Stimulated activated naive CD4-positive, alpha-beta T cell treated with Interleukin-2 at 50 U/mL for 16 hours (primary cell): ENCODE results near the gene CST5.
"Not testable (repeated sequence)": the region's sequence is repeated elsewhere in the genome, so short reads cannot be mapped to it uniquely, and the experiment has no call there.

Experiments used
- DNase-seq: peaks from one replicate; lab custom pipeline; 2025; lab: John Stamatoyannopoulos, UW

The CST5 gene

DNA sequence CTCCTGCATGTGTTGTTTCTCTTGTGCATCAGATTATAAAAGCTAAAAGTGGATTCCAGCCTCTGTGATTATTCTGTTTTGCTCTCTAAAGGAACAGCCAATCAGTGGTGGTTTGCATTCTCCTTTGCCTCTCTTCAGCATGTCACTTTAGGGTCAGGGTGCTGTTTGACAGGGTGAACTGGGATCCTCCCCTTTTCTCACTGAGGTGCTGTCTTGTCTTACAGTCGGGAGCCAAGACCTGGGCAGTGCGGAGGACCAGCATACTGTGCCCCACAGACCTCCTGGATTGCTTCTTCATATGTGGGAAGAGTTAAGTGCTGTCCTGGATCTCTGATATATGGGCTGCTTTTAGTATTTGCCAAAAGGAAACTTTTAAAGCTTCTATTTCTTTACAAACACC lies 37.9 kb downstream of the CST5 start:
- no peak for DNase-seq

DNA sequence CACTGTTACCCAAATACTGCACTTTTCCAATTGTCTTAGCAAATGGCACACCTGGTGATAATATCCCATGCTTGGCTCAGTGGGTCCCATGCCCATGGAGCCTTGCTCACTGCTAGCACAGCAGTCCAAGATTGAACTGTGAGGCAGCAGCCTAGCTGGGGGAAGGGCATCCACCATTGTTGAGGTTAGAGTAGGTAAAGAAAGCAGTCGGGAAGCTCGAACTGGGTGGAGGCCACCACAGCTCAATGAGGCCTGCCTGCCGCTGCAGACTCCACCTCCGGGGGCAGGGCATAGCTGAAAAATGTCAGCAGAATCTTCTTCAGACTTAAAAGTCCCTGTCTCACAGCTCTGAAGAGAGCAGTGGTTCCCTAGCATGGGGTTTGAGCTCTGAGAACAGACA lies 43.8 kb downstream of the CST5 start:
- no peak for DNase-seq

DNA sequence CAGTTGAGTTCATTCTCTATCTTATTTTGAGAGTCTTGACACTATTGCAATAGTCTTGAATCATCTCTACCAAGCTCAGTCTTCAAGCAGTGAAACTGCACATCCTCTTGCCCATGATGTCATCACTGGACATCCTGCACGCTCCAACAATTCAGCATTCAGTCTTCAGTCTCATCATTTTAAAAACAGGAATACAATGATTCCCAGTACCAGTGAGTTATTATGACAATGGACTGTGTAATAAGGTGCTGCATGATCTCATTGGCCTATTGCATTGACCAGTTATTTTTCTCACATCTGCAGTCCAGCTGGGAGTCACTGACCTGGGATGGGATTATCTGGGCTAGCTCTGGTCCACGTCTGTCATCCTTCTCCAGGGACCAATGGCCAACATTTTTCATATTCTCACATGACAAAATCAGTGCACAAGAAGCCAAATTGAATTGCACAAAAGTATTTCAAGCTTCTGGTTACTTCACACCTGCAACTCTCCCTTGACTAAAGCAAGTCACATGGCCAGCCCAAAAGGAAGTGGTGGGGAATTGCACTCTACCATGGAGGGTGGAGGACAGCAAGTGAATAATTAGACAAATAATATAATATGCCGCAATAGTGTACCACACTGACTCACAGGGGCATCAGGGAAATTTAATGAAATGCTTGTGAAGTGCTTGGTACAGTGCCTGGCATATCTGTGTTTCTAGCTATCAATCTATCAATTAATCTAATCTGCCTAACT lies 46.6 kb downstream of the CST5 start:
- no peak for DNase-seq

DNA sequence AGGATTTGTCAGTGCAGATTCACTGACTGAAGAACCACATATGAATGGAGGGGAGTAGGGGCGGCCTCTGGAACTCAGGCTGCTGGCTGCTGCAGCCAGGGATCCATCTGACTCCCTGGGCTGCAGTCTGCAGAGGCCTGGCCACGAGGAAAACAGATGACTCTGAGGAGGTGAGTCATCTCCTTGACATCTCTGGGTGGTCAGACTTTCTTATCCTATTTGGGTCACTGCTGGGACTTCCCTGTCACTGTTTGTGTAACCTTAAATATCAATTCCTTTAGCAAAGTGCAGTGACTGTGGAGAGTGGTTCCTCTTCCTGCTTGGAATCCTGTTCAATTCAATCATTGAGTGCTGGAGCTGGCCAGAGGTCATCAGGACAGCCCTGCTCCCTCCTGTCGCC lies 47.6 kb downstream of the CST5 start:
- not testable (repeated sequence) for DNase-seq

DNA sequence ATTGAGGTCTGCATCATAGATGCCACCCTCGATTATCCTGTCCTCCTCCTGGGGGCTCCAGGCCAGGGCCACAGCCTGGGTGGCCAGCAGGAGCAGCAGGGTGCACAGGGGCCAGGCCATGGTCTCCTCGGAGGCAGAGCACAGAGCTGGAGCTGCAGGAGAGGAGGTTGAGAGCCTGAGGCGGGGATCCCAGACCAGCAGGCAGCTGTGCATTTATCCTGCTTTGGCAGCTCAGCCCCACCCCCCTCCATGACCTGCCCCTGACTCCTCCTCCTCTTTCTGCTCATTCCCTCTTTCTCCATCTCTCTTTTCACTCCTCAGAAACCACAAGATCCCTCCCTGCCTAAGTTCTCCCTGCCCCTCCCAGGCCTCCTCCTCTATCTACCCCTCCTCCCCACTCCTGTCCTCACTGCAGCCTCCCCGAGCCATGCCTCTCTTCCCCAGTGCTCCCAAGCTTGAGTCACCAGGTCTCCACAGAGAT lies 53.0 kb downstream of the CST5 start, which contains the start of gene CST2:
TSS of gene CST2 (minus strand) at position 189 of the 481 bp plus-strand sequence. CDS start at position 120, 69 bp downstream.
- DNase-seq = no peak
